Measurements from ENCODE around the gene PRKAG2.

- no peak for TF ChIP-seq POLR2A (IDR thresholded peaks at IDR 0.05)
- TF ChIP-seq CTCF (IDR thresholded peaks at IDR 0.05) = no peak
- no peak for TF ChIP-seq POLR2AphosphoS5 (IDR thresholded peaks at IDR 0.05)
Observed at GRCh38 chr7:151696721-151697514, 180.0 kb downstream of the PRKAG2 start.

Data from breast epithelium (tissue), 3 donors.